Liver (tissue), 4 donors: ENCODE results near the gene DYNC1LI2. TPM values are rescaled to one million over a fixed set of nuclear protein-coding genes. Genes with fewer than 3 reads are reported as not detected.

Experiments used
- polyA plus RNA-seq, 2 donors: library from polyadenylated mRNA; stranded (reverse) in 1 of 2; unstranded in 1 of 2; fragments of 200-250 nt in 1 of 2; fragments of >200 nt in 1 of 2; fragmentation: Nextera tagmentation in 1 of 2; extraction: Ambion mirVana in 1 of 2; gene quantifications; one replicate each; pipeline versions ENCODE4 v1.2.1 to v1.2.3, GENCODE V29; 2013 to 2015
- total RNA-seq, 2 donors: library from RNA; depleted of rRNA; stranded (reverse); fragments of >200 nt; gene quantifications; one replicate each; pipeline ENCODE4 v1.2.3, GENCODE V29; 2014
- donor health status: healthy.
- donor health status: healthy.
- donor health status: healthy.

The DYNC1LI2 gene
- total and polyA plus RNA-seq, 4 donors, result 14.2 to 106 (median 35.1) TPM

Other genes with a start within 250 kb of the DYNC1LI2 start
- gene TK2, start 201.5 kb downstream of the DYNC1LI2 start, total RNA-seq, result 10 to 100 TPM; 10.5 to 31.9 TPM
- 10 to 100 TPM; 19.5 to 22.5 TPM for gene TK2, start 201.5 kb downstream of the DYNC1LI2 start, polyA plus RNA-seq
- gene CKLF, start 199.0 kb downstream of the DYNC1LI2 start, total RNA-seq, result 10 to 100 TPM in 1 of 2 donors, 1 to 10 TPM in 1; 9.5 to 36.1 TPM
- 10 to 100 TPM; 19.3 to 23.6 TPM for gene CKLF, start 199.0 kb downstream of the DYNC1LI2 start, polyA plus RNA-seq
- gene CMTM1, start 185.2 kb downstream of the DYNC1LI2 start, total RNA-seq, result under 1 TPM; 0.33 to 0.84 TPM
- gene CMTM1, start 185.2 kb downstream of the DYNC1LI2 start, polyA plus RNA-seq, result under 1 TPM; 0.32 to 0.64 TPM
- 1 to 10 TPM in 1 of 2 donors, under 1 TPM in 1; 0.50 to 1.1 TPM for gene CMTM2, start 172.1 kb downstream of the DYNC1LI2 start, total RNA-seq
- under 1 TPM; 0.57 to 0.67 TPM for gene CMTM2, start 172.1 kb downstream of the DYNC1LI2 start, polyA plus RNA-seq
- 10 to 100 TPM in 1 of 2 donors, 1 to 10 TPM in 1; 2.7 to 12.2 TPM for gene CMTM3, start 146.9 kb downstream of the DYNC1LI2 start, total RNA-seq
- gene CMTM3, start 146.9 kb downstream of the DYNC1LI2 start, polyA plus RNA-seq, result 1 to 10 TPM; 1.6 to 6.5 TPM
- gene CMTM4, start 54.9 kb downstream of the DYNC1LI2 start, total RNA-seq, result 10 to 100 TPM in 1 of 2 donors, 1 to 10 TPM in 1; 8.1 to 19.7 TPM
- 1 to 10 TPM; 2.9 to 4.5 TPM for gene CMTM4, start 54.9 kb downstream of the DYNC1LI2 start, polyA plus RNA-seq
- under 1 TPM in 1 of 2 donors, not detected in 1; 0.08 TPM for gene TERB1, start 50.0 kb upstream of the DYNC1LI2 start, total RNA-seq
- under 1 TPM in 1 of 2 donors, not detected in 1; 0.17 TPM for gene TERB1, start 50.0 kb upstream of the DYNC1LI2 start, polyA plus RNA-seq
- 10 to 100 TPM; 24.1 to 26.4 TPM for gene NAE1, start 79.4 kb upstream of the DYNC1LI2 start, total RNA-seq
- 10 to 100 TPM; 12.3 to 23.8 TPM for gene NAE1, start 79.4 kb upstream of the DYNC1LI2 start, polyA plus RNA-seq
- gene CA7, start 92.8 kb upstream of the DYNC1LI2 start, total RNA-seq, result not detected
- gene CA7, start 92.8 kb upstream of the DYNC1LI2 start, polyA plus RNA-seq, result not detected
- gene PDP2, start 128.9 kb upstream of the DYNC1LI2 start, total RNA-seq, result 1 to 10 TPM; 7.8 to 9.4 TPM
- gene PDP2, start 128.9 kb upstream of the DYNC1LI2 start, polyA plus RNA-seq, result 1 to 10 TPM; 2.3 to 4.4 TPM
- gene CDH16, start 167.3 kb upstream of the DYNC1LI2 start, total RNA-seq, result under 1 TPM in 1 of 2 donors, not detected in 1; 0.56 TPM
- gene CDH16, start 167.3 kb upstream of the DYNC1LI2 start, polyA plus RNA-seq, result not detected
- under 1 TPM; 0.14 to 0.50 TPM for gene RRAD, start 173.9 kb upstream of the DYNC1LI2 start, total RNA-seq
- under 1 TPM; 0.58 to 0.61 TPM for gene RRAD, start 173.9 kb upstream of the DYNC1LI2 start, polyA plus RNA-seq
- 10 to 100 TPM; 51.1 to 52.5 TPM for gene CIAO2B, start 182.8 kb upstream of the DYNC1LI2 start, total RNA-seq
- gene CIAO2B, start 182.8 kb upstream of the DYNC1LI2 start, polyA plus RNA-seq, result 100 to 1,000 TPM; 120 TPM
- gene CES2, start 183.9 kb upstream of the DYNC1LI2 start, total RNA-seq, result 100 to 1,000 TPM in 1 of 2 donors, 10 to 100 TPM in 1; 21.2 to 200 TPM
- gene CES2, start 183.9 kb upstream of the DYNC1LI2 start, polyA plus RNA-seq, result 100 to 1,000 TPM; 173 to 190 TPM
- gene CES3, start 209.7 kb upstream of the DYNC1LI2 start, total RNA-seq, result 10 to 100 TPM in 1 of 2 donors, under 1 TPM in 1; 0.19 to 28.3 TPM
- gene CES3, start 209.7 kb upstream of the DYNC1LI2 start, polyA plus RNA-seq, result 10 to 100 TPM; 12.3 to 12.7 TPM
- 10 to 100 TPM in 1 of 2 donors, 1 to 10 TPM in 1; 1.6 to 20.5 TPM for gene CES4A, start 237.0 kb upstream of the DYNC1LI2 start, total RNA-seq
- gene CES4A, start 237.0 kb upstream of the DYNC1LI2 start, polyA plus RNA-seq, result 10 to 100 TPM in 1 of 2 donors, 1 to 10 TPM in 1; 5.4 to 17.1 TPM